ENCODE data around the gene PARL.

GRCh38 chr3:183800243-183800863, 84.3 kb downstream of the PARL start:
- TF ChIP-seq, protein P1, sequence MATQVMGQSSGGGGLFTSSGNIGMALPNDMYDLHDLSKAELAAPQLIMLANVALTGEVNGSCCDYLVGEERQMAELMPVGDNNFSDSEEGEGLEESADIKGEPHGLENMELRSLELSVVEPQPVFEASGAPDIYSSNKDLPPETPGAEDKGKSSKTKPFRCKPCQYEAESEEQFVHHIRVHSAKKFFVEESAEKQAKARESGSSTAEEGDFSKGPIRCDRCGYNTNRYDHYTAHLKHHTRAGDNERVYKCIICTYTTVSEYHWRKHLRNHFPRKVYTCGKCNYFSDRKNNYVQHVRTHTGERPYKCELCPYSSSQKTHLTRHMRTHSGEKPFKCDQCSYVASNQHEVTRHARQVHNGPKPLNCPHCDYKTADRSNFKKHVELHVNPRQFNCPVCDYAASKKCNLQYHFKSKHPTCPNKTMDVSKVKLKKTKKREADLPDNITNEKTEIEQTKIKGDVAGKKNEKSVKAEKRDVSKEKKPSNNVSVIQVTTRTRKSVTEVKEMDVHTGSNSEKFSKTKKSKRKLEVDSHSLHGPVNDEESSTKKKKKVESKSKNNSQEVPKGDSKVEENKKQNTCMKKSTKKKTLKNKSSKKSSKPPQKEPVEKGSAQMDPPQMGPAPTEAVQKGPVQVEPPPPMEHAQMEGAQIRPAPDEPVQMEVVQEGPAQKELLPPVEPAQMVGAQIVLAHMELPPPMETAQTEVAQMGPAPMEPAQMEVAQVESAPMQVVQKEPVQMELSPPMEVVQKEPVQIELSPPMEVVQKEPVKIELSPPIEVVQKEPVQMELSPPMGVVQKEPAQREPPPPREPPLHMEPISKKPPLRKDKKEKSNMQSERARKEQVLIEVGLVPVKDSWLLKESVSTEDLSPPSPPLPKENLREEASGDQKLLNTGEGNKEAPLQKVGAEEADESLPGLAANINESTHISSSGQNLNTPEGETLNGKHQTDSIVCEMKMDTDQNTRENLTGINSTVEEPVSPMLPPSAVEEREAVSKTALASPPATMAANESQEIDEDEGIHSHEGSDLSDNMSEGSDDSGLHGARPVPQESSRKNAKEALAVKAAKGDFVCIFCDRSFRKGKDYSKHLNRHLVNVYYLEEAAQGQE (IDR thresholded peaks at IDR 0.05; ENCODE audit: insufficient read depth in 1 of 2, low read depth in 2 of 2, low read length in 2 of 2): no peak
- TF ChIP-seq TAF1 (IDR thresholded peaks at IDR 0.05; ENCODE audit: borderline replicate concordance, insufficient read depth, low read length): no peak
- TF ChIP-seq SIN3A (IDR thresholded peaks at IDR 0.05; ENCODE audit: borderline replicate concordance, insufficient read depth, low read length): no peak
- no peak for TF ChIP-seq POLR2AphosphoS5 (IDR thresholded peaks at IDR 0.05; ENCODE audit: low read depth, low read length)
- no peak for TF ChIP-seq FOXP2 (optimal IDR thresholded peaks at IDR 0.05; ENCODE audit: borderline replicate concordance, extremely low read depth, extremely low read length, insufficient read depth)
